ENCODE data around the gene WDR47. TPM values are rescaled to one million over a fixed set of nuclear protein-coding genes. Genes with fewer than 3 reads are reported as not detected.

Gene WDR47
- total and polyA plus RNA-seq, 9 donors: 7.3 to 21.3 (median 12.6) TPM

DNA sequence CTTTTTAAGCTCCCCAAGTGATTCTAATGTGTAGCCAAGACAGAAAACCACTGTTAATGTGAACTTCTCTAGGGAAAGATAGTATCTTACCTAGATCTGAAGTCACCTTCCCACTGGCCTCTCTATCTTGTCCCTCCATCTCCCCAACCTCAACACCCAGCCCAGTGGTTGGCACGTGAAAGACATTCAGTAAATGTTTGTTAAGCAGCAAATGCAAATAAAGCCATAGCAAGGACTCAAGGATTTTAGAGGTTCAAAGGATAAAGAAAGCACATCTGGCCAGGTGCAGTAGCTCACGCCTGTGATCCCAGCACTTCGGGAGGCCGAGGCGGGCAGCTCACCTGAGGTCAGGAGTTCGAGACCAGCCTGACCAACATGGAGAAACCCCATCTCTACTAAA is 88.5 kb downstream of the WDR47 start:
- H3K9me3 ChIP-seq: no peaks in the 10 kb centered on the region
- no peaks in the 10 kb centered on the region for H3K36me3 ChIP-seq
- TF ChIP-seq POLR2A (IDR thresholded peaks at IDR 0.05) (no peak), EP300 (IDR thresholded peaks at IDR 0.05) (no peak)
- TF ChIP-seq, protein P1, sequence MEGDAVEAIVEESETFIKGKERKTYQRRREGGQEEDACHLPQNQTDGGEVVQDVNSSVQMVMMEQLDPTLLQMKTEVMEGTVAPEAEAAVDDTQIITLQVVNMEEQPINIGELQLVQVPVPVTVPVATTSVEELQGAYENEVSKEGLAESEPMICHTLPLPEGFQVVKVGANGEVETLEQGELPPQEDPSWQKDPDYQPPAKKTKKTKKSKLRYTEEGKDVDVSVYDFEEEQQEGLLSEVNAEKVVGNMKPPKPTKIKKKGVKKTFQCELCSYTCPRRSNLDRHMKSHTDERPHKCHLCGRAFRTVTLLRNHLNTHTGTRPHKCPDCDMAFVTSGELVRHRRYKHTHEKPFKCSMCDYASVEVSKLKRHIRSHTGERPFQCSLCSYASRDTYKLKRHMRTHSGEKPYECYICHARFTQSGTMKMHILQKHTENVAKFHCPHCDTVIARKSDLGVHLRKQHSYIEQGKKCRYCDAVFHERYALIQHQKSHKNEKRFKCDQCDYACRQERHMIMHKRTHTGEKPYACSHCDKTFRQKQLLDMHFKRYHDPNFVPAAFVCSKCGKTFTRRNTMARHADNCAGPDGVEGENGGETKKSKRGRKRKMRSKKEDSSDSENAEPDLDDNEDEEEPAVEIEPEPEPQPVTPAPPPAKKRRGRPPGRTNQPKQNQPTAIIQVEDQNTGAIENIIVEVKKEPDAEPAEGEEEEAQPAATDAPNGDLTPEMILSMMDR (IDR thresholded peaks at IDR 0.05): no peak
- H3K4me3 ChIP-seq: no peak overlapping the region
- no peaks in the 10 kb centered on the region for H3K4me1 ChIP-seq (ENCODE audit: insufficient read depth)
- H3K27ac ChIP-seq: no peak overlapping the region
- intact Hi-C loops (cut with DNase I): loop anchor here in 1 of 4 donors (10.0 kb wide), 1 partner anchor 141 kb away; the partner anchor contains the start of gene TMEM167B
- 90 to 96% (median 91%) methylated on average over 6 of the region's 6 CpGs for WGBS, 3 donors
- DNase-seq: no peak
- H3K27me3 ChIP-seq: no peaks in the 10 kb centered on the region

DNA sequence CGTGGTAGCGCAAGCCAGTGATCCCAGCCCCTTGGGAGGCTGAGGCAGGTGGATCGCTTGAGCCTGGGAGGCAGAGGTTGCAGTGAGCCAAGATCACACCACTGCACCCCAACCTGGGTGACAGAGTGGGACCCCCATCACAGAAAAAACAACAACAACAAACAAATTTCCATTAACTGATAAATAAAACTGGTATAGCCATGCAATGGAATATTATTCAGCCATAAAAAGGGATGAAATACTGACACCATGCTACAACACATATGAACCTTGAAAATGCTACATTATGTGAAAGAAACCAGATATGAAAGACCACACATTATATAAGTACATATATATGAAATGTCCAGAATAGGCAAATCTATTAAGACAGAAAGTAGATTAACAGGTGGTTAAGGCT is 90.7 kb downstream of the WDR47 start:
- no peak for DNase-seq
- no peak for TF ChIP-seq EP300 (IDR thresholded peaks at IDR 0.05)
- TF ChIP-seq, protein P1 (IDR thresholded peaks at IDR 0.05): no peak
- TF ChIP-seq POLR2A (IDR thresholded peaks at IDR 0.05): no peak
- intact Hi-C loops (cut with DNase I): loop anchor here in 1 of 4 donors (10.0 kb wide), 1 partner anchor 144 kb away; the partner anchor contains the start of gene TMEM167B
- Histone ChIP-seq H3K4me3 (no peak overlapping the region), H3K27ac (no peak overlapping the region), H3K36me3 (no peaks in the 10 kb centered on the region), H3K4me1 (ENCODE audit: insufficient read depth) (no peaks in the 10 kb centered on the region), H3K27me3 (no peaks in the 10 kb centered on the region), H3K9me3 (no peaks in the 10 kb centered on the region)
- WGBS, 3 donors: 96 to 100% (median 98%) methylated on average over 3 of the region's 3 CpGs

DNA sequence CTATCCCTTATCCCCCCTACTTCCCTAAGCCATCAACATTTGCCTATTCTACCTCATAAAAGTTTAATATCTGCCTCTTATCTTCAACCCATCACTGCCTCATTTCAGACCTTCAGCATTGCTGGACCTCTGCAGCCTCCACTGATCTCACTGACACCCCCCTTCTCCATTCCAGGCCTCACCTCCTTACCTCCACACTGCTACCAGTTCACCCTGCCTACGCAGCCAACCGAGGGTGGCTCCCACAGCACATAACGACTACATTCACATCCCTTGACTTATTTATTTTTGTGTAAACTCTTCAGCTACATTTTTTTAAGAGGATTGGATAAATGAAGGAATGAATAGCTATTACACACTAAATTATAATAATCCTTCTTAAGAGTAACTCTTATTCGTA is 92.9 kb downstream of the WDR47 start:
- intact Hi-C loops (cut with DNase I): no loop called here
- Histone ChIP-seq H3K4me1 (ENCODE audit: insufficient read depth) (no peaks in the 10 kb centered on the region), H3K9me3 (no peaks in the 10 kb centered on the region), H3K27ac (no peak overlapping the region), H3K27me3 (no peaks in the 10 kb centered on the region), H3K36me3 (no peaks in the 10 kb centered on the region), H3K4me3 (no peak overlapping the region)
- DNase-seq: no peak
- TF ChIP-seq EP300 (IDR thresholded peaks at IDR 0.05) (no peak), POLR2A (IDR thresholded peaks at IDR 0.05) (no peak)
- TF ChIP-seq, protein P1 (IDR thresholded peaks at IDR 0.05): no peak
- WGBS, 3 donors: 74 to 79% (median 77%) methylated on average over 4 of the region's 4 CpGs

DNA sequence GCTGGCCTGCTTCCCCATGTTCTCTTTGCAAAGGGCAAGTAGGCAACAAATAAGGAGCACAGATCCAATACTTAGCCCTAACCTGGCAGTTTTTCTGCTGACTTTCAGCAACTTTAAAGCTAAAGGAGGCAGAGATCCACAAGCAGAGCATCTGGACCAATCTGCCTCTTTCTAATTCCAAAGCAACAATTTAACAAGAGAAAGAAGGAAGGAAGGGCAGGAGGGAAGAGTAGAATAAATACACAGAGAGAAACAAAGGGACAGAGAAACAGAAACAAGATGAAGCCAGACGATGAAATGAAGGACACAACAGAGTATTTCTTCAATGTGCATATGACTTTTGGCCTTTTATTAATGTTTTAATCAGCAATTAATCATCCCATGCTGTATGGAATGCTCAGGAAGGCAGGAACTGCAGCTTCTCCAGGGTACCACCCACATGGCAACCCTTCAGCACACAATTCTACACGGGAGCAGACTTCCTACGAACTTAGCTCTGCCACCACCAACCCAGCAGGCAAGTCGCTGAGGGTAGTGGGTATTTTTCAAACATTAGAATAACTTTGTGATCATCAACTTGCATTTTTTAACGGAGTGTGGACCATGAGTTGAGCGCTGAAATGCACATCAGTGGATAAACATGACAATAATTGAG is 93.9 kb downstream of the WDR47 start:
- Histone ChIP-seq H3K4me3 (no peak overlapping the region), H3K27ac (no peak overlapping the region), H3K4me1 (ENCODE audit: insufficient read depth) (no peaks in the 10 kb centered on the region), H3K9me3 (no peaks in the 10 kb centered on the region), H3K36me3 (no peaks in the 10 kb centered on the region), H3K27me3 (no peaks in the 10 kb centered on the region)
- intact Hi-C loops (cut with DNase I): no loop called here
- TF ChIP-seq, protein P1 (IDR thresholded peaks at IDR 0.05): no peak
- TF ChIP-seq EP300 (IDR thresholded peaks at IDR 0.05): no peak
- no peak for TF ChIP-seq POLR2A (IDR thresholded peaks at IDR 0.05)
- WGBS, 3 donors: 3 to 4% (median 4%) methylated on average over 6 of the region's 6 CpGs
- no peak for DNase-seq

All from ovary (tissue), 9 donors.